ENCODE measurements around the gene CCIN. TPM values are rescaled to one million over a fixed set of nuclear protein-coding genes. Genes with fewer than 3 reads are reported as not detected.

CCIN gene
- 0.25 and 2.6 TPM in 2 replicates for total RNA-seq (ENCODE audit: low replicate concordance)

DNA sequence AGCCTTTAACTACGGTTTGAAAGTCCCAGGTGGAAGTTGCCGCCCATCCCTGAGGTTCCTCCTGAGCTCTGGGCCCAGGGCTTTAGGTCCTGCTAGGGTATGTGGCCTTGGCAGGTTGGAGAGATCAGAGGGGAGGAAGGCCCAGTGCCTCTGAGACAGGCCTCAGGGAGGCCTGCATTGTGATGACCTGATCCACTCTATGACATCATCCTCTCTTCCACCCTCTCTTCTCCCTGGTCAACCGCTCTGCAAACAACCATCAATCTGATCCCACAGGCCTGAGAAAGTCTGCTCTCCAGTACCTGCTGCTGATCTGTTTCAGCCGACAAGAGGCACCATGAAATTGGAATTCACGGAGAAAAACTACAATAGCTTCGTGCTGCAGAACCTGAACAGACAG is at the start of gene CCIN:
Gene CCIN (plus strand): TSS at position 223 of the 400 bp plus-strand sequence. CDS start 115 bp downstream, at position 338.
- no peak for DNase-seq (ENCODE audit: low read depth)
- TF ChIP-seq, protein P1, sequence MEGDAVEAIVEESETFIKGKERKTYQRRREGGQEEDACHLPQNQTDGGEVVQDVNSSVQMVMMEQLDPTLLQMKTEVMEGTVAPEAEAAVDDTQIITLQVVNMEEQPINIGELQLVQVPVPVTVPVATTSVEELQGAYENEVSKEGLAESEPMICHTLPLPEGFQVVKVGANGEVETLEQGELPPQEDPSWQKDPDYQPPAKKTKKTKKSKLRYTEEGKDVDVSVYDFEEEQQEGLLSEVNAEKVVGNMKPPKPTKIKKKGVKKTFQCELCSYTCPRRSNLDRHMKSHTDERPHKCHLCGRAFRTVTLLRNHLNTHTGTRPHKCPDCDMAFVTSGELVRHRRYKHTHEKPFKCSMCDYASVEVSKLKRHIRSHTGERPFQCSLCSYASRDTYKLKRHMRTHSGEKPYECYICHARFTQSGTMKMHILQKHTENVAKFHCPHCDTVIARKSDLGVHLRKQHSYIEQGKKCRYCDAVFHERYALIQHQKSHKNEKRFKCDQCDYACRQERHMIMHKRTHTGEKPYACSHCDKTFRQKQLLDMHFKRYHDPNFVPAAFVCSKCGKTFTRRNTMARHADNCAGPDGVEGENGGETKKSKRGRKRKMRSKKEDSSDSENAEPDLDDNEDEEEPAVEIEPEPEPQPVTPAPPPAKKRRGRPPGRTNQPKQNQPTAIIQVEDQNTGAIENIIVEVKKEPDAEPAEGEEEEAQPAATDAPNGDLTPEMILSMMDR (IDR thresholded peaks at IDR 0.05; ENCODE audit: insufficient read depth, low read length) = no peak
- no peak within 1 kb of the TSS for H3K4me3 ChIP-seq (ENCODE audit: low read depth, low read length)

DNA sequence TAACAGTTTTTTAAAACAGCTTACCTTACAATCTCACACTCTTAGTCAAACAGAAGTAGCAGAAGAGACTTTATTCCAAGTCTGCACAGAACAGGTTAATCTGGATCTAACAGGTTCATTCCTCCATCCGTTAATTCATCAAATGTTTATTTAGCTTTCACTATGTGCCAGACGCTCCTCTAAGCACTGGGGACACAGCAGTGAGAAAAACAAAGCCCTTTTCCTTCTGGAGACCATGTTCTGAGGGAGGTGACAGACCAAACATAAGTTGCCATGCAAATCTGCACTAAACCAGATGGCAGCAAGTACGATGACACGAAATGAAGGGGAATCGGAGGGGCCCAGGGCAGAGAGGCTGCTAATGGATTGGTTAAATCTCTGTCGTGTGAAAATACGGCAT is 49.7 kb upstream of the CCIN start:
- H3K4me3 ChIP-seq (ENCODE audit: low read depth, low read length) = no peak overlapping the region
- DNase-seq (ENCODE audit: low read depth) = no peak
- TF ChIP-seq, protein P1 (IDR thresholded peaks at IDR 0.05; ENCODE audit: insufficient read depth, low read length) = no peak

DNA sequence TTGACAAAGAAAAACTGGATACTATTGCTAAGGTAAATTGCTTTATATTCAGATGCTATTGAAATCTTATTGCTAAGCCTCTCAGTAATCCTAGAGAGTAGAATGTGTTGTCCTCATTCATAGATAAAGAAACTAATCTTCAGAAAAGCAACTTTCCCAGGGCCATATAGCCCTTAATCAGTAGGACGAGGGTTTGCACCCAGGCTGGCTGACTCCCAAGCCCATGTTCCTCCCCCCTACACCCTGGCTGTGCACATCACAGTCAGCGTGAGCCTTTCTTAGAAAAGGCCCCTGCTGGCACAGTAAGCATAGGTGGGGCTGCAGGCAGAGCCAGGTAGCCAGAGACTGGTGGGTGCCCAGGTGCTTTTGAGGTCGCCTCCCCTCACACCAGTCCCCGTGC is 48.5 kb upstream of the CCIN start:
- TF ChIP-seq, protein P1 (IDR thresholded peaks at IDR 0.05; ENCODE audit: insufficient read depth, low read length) = no peak
- H3K4me3 ChIP-seq (ENCODE audit: low read depth, low read length) = no peak overlapping the region
- DNase-seq (ENCODE audit: low read depth) = no peak

DNA sequence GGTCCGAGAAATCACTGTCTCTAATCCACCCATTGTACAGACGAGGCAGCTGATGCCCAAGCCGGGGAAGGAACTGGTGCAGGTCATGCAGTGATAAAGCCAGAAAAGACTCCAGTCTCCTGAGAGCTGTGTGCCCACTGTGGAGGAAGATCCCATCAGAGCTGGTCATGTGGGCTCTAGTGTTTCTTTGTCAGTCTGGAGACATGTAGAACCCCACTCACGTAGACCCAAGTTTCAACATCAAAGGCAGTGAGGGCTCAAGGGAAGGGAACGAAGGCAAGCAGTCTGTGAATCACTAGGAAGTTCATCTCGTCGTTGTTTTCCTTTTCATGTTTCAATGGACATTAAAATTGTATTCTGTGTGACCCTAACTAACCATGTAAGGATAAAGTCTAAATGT is 47.2 kb upstream of the CCIN start:
- DNase-seq (ENCODE audit: low read depth) = no peak
- no peak overlapping the region for H3K4me3 ChIP-seq (ENCODE audit: low read depth, low read length)

DNA sequence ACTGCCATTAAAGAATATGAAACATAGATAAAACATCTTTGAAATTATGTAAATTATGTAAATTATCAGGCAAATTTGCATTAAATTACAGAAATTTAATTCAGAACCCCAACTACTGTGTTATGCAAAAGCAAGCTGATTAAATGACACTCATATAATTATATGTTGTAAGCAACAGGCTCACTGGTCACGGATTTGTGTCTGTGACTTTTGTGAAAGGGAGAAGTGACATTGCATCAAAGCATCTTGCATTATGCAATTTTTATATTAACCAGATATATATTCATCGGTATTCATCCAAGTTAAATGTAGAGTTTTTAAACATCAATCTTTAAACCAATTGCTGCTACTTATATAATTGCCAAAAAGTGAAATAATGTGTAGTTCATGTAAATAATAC is 45.7 kb upstream of the CCIN start:
- TF ChIP-seq, protein P1 (IDR thresholded peaks at IDR 0.05; ENCODE audit: insufficient read depth, low read length) = no peak
- no peak overlapping the region for H3K4me3 ChIP-seq (ENCODE audit: low read depth, low read length)
- DNase-seq (ENCODE audit: low read depth) = no peak

More for the DNA sequence above, 47.2 kb upstream of the CCIN start:
- TF ChIP-seq, protein P1 (IDR thresholded peaks at IDR 0.05; ENCODE audit: insufficient read depth, low read length) = no peak

DNA sequence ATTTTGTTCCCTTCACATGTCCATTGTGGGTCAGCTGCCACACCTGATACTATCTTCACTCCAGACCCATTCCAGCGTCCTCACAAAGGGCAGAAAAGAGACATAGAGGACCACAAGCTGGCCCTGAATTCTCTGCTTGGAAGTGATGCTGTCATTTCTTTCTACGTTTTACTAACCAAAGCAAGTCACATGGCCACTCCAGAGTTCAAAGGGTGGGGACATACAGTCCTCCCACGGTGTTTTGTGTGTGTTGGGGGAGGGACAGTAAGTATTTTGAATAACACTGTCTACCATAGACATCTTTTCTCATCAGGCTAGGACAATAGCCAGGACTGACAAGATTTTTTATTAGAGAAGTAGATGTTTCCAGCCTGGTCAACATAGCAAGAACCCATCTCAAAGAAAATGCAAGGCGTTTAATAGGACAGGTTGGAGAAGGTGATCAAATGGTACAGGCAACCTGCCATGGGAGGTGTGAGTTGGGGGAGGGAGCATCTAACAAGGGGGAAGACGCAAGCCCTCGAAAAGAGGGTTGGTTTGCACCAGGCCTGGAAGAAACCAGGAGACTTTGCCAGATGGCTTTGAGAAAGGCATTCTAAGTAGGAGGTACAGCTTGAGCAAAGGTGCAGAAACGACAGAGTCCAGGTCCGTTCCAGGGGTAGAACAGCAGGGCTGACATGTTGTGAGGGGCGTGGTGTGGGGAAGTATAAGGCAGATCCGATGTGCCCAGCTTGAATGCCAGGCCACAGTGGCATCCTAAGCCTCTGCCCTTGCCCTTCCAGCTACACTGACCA is 43.9 kb upstream of the CCIN start:
- TF ChIP-seq, protein P1 (IDR thresholded peaks at IDR 0.05; ENCODE audit: insufficient read depth, low read length) = no peak
- DNase-seq (ENCODE audit: low read depth) = no peak
- H3K4me3 ChIP-seq (ENCODE audit: low read depth, low read length) = no peak overlapping the region
